Mesenchymal stem cell (in vitro differentiated cells and primary cell): ENCODE data around the gene DNTTIP2.
"Not testable (repeated sequence)": the region's sequence is repeated elsewhere in the genome, so short reads cannot be mapped to it uniquely, and the experiment has no call there.

Experiments used
- DNase-seq: peaks from one replicate; pipeline ENCODE4 v3.0.0-alpha.2; 2013
- H2AFZ ChIP-seq: one replicate; pipeline ENCODE4 v1.6.1; 2013; ENCODE audit warnings: low read depth, mild to moderate bottlenecking, control low read depth, inconsistent platforms, low read length, moderate library complexity
- H2AK5ac ChIP-seq: 2 replicates; pipeline ENCODE4 v1.6.1; 2013; ENCODE audit warnings: low read length, moderate library complexity, mild to moderate bottlenecking, inconsistent platforms; ENCODE audit not compliant: severe bottlenecking
- H2BK120ac ChIP-seq: one replicate; pipeline ENCODE4 v1.6.1; 2013; ENCODE audit warnings: low read depth, mild to moderate bottlenecking, inconsistent platforms, low read length, moderate library complexity
- H2BK12ac ChIP-seq, 2 experiments: one replicate each; pipeline ENCODE4 v1.6.1; 2013; ENCODE audit warnings: inconsistent platforms in 2 of 2, low read length in 2 of 2, mild to moderate bottlenecking in 2 of 2, moderate library complexity in 2 of 2, control low read depth in 1 of 2
- H2BK15ac ChIP-seq: one replicate; pipeline ENCODE4 v1.6.1; 2013; ENCODE audit warnings: mild to moderate bottlenecking, low read depth, inconsistent platforms; ENCODE audit not compliant: poor library complexity, severe bottlenecking
- H2BK5ac ChIP-seq: 2 replicates; pipeline ENCODE4 v1.6.1; 2013; ENCODE audit warnings: low read depth, mild to moderate bottlenecking, low read length, control low read depth, inconsistent platforms; ENCODE audit not compliant: poor library complexity, severe bottlenecking
- H3K14ac ChIP-seq, 2 experiments: one replicate each; pipeline ENCODE4 v1.6.1; 2013; ENCODE audit warnings: inconsistent platforms in 2 of 2, low read length in 2 of 2, control low read depth in 1 of 2, mild to moderate bottlenecking in 1 of 2, moderate library complexity in 1 of 2
- H3K18ac ChIP-seq, 2 experiments: one replicate each; pipeline ENCODE4 v1.6.1; 2013; ENCODE audit warnings: inconsistent platforms in 2 of 2, low read length in 2 of 2, control low read depth in 1 of 2, low read depth in 1 of 2, mild to moderate bottlenecking in 1 of 2
- H3K23ac ChIP-seq, 2 experiments: one replicate each; pipeline ENCODE4 v1.6.1; 2013; ENCODE audit warnings: inconsistent platforms in 2 of 2, low read length in 2 of 2, mild to moderate bottlenecking in 2 of 2, moderate library complexity in 2 of 2, control low read depth in 1 of 2
- H3K27ac ChIP-seq: 2 replicates; pipeline ENCODE4 v1.5.1; 2013; ENCODE audit warnings: mild to moderate bottlenecking, moderate library complexity, low read length, control low read depth, inconsistent platforms; ENCODE audit not compliant: poor library complexity, severe bottlenecking
- H3K27me3 ChIP-seq, 2 experiments: 2 replicates each; pipeline versions ENCODE4 v1.6.1 to v1.7.0; 2013; ENCODE audit warnings: low read length in 2 of 2, mild to moderate bottlenecking in 2 of 2, moderate library complexity in 2 of 2, control low read depth in 1 of 2, inconsistent platforms in 1 of 2; ENCODE audit not compliant: control insufficient read depth in 1 of 2, insufficient read depth in 1 of 2
- H3K36me3 ChIP-seq, 2 experiments: 2 replicates each; pipeline versions ENCODE4 v1.6.1 to v1.7.0; 2013; ENCODE audit warnings: low read length in 2 of 2, control low read depth in 1 of 2, inconsistent platforms in 1 of 2, low read depth in 1 of 2, mild to moderate bottlenecking in 1 of 2; ENCODE audit not compliant: insufficient read depth in 2 of 2, control insufficient read depth in 1 of 2
- H3K4ac ChIP-seq, 2 experiments: one replicate each; pipeline ENCODE4 v1.6.1; 2013; ENCODE audit warnings: inconsistent platforms in 2 of 2, low read length in 2 of 2, mild to moderate bottlenecking in 2 of 2, moderate library complexity in 2 of 2, control low read depth in 1 of 2, low read depth in 1 of 2
- H3K4me1 ChIP-seq: 2 replicates; pipeline ENCODE4 v1.6.1; 2013; ENCODE audit warnings: low read depth, low read length, control low read depth; ENCODE audit not compliant: control insufficient read depth, insufficient read depth
- H3K4me2 ChIP-seq: 2 replicates; pipeline ENCODE4 v1.6.1; 2013; ENCODE audit warnings: low read length, mild to moderate bottlenecking, inconsistent platforms; ENCODE audit not compliant: poor library complexity, severe bottlenecking
- H3K4me3 ChIP-seq, 2 experiments: 2 replicates each; pipeline versions ENCODE4 v1.5.1 to v1.7.0; 2013; ENCODE audit warnings: low read length in 2 of 2, mild to moderate bottlenecking in 2 of 2, control low read depth in 1 of 2, low read depth in 1 of 2; ENCODE audit not compliant: insufficient read depth in 1 of 2
- H3K79me1 ChIP-seq: replicated peaks from 2 replicates; pipeline ENCODE4 v1.6.1; 2013; ENCODE audit warnings: mild to moderate bottlenecking, control low read depth, low read length, inconsistent platforms; ENCODE audit not compliant: poor library complexity, severe bottlenecking
- H3K9ac ChIP-seq: 2 replicates; pipeline ENCODE4 v1.7.0; 2013; ENCODE audit warnings: mild to moderate bottlenecking, low read length, moderate library complexity
- H3K9me3 ChIP-seq: 2 replicates; pipeline ENCODE4 v1.7.0; 2013; ENCODE audit warnings: mild to moderate bottlenecking, low read length; ENCODE audit not compliant: control insufficient read depth
- H4K8ac ChIP-seq: one replicate; pipeline ENCODE4 v1.6.1; 2013; ENCODE audit warnings: inconsistent platforms, mild to moderate bottlenecking, low read length, moderate library complexity
- H4K91ac ChIP-seq: one replicate; pipeline ENCODE4 v1.6.1; 2013; ENCODE audit warnings: mild to moderate bottlenecking, low read length, inconsistent platforms
- WGBS: methylation state at CpG from one replicate; pipeline ENCODE4 v1.1.7; 2013; ENCODE audit warnings: mixed read lengths; 5-methylcytosine and 5-hydroxymethylcytosine counted together

The DNTTIP2 gene

GRCh38 chr1:93869653-93870052 lies 9.4 kb downstream of the DNTTIP2 start:
- H3K27me3 ChIP-seq: no peaks in the 10 kb centered on the region
- no peak for DNase-seq
- no peak overlapping the region for H2AK5ac ChIP-seq
- H3K4me1 ChIP-seq: no peaks in the 10 kb centered on the region
- H3K36me3 ChIP-seq: peaks cover 12 to 71% of the 10 kb centered on the region in 2 experiments
- H2AFZ ChIP-seq: no peak overlapping the region
- H3K9ac ChIP-seq: no peak overlapping the region
- H2BK5ac ChIP-seq: no peak overlapping the region
- H3K23ac ChIP-seq: no peak overlapping the region
- H3K27ac ChIP-seq: no peak overlapping the region
- H2BK120ac ChIP-seq: no peak overlapping the region
- no peak overlapping the region for H2BK15ac ChIP-seq
- no peak overlapping the region for H2BK12ac ChIP-seq
- H3K4me3 ChIP-seq: no peak overlapping the region
- no peak overlapping the region for H3K4me2 ChIP-seq
- no peak overlapping the region for H3K18ac ChIP-seq
- H4K8ac ChIP-seq: no peak overlapping the region
- H3K9me3 ChIP-seq: no peaks in the 10 kb centered on the region
- no peak overlapping the region for H3K14ac ChIP-seq
- H3K4ac ChIP-seq: no peak overlapping the region
- 92% methylated on average over 3 of the region's 5 CpGs for WGBS
- H4K91ac ChIP-seq: no peak overlapping the region
- peaks cover 14% of the 10 kb centered on the region for H3K79me1 ChIP-seq

- H4K8ac ChIP-seq, H2BK15ac ChIP-seq, H3K9me3 ChIP-seq, H3K27ac ChIP-seq, H3K4ac ChIP-seq, H3K4me1 ChIP-seq, H3K79me1 ChIP-seq, H3K14ac ChIP-seq, H3K18ac ChIP-seq, H3K4me2 ChIP-seq, H2BK12ac ChIP-seq, H3K4me3 ChIP-seq, H2AFZ ChIP-seq, H3K27me3 ChIP-seq, H2BK5ac ChIP-seq, H2AK5ac ChIP-seq, H4K91ac ChIP-seq, H3K9ac ChIP-seq, H2BK120ac ChIP-seq, DNase-seq, H3K23ac ChIP-seq: not testable (repeated sequence)
- WGBS: no CpG with 5 or more reads among the region's 1 CpG
- H3K36me3 ChIP-seq: peaks cover 9 to 59% of the 10 kb centered on the region in 2 experiments
Observed at GRCh38 chr1:93868492-93868891, 10.5 kb downstream of the DNTTIP2 start.

- Histone ChIP-seq H2BK15ac (no peak overlapping the region), H2AFZ (no peak overlapping the region), H2BK12ac (no peak overlapping the region), H4K8ac (no peak overlapping the region), H2BK120ac (no peak overlapping the region), H3K79me1 (no peaks in the 10 kb centered on the region), H3K27ac (no peak overlapping the region), H2BK5ac (no peak overlapping the region), H3K27me3 (peaks cover 0 to 2% of the 10 kb centered on the region in 2 experiments), H3K4ac (no peak overlapping the region), H2AK5ac (no peak overlapping the region), H3K4me3 (no peak overlapping the region), H3K9me3 (no peaks in the 10 kb centered on the region), H3K18ac (no peak overlapping the region), H3K14ac (no peak overlapping the region), H3K36me3 (peaks cover 4 to 27% of the 10 kb centered on the region in 2 experiments), H3K23ac (no peak overlapping the region), H3K4me1 (no peaks in the 10 kb centered on the region), H4K91ac (no peak overlapping the region), H3K9ac (no peak overlapping the region), H3K4me2 (no peak overlapping the region)
- DNase-seq: no peak
- 92% methylated on average over 4 of the region's 5 CpGs for WGBS
Observed at GRCh38 chr1:93865253-93865652, 13.8 kb downstream of the DNTTIP2 start.

GRCh38 chr1:93864175-93864574 lies 14.8 kb downstream of the DNTTIP2 start:
- H2BK15ac ChIP-seq: no peak overlapping the region
- H2AK5ac ChIP-seq: no peak overlapping the region
- H3K27me3 ChIP-seq: peaks cover 0 to 2% of the 10 kb centered on the region in 2 experiments
- H3K14ac ChIP-seq: no peak overlapping the region
- no peak overlapping the region for H3K18ac ChIP-seq
- H3K9me3 ChIP-seq: no peaks in the 10 kb centered on the region
- no peak overlapping the region for H4K91ac ChIP-seq
- peaks cover 4 to 16% of the 10 kb centered on the region in 2 experiments for H3K36me3 ChIP-seq
- no peak overlapping the region for H2AFZ ChIP-seq
- no peak overlapping the region for H3K4me3 ChIP-seq
- DNase-seq: no peak
- H3K4ac ChIP-seq: no peak overlapping the region
- H3K4me2 ChIP-seq: no peak overlapping the region
- no peak overlapping the region for H3K9ac ChIP-seq
- H3K4me1 ChIP-seq: no peaks in the 10 kb centered on the region
- WGBS: 79% methylated on average over 3 of the region's 3 CpGs
- no peak overlapping the region for H3K23ac ChIP-seq
- H2BK5ac ChIP-seq: no peak overlapping the region
- H3K27ac ChIP-seq: no peak overlapping the region
- no peaks in the 10 kb centered on the region for H3K79me1 ChIP-seq
- H2BK12ac ChIP-seq: no peak overlapping the region
- H4K8ac ChIP-seq: no peak overlapping the region
- H2BK120ac ChIP-seq: no peak overlapping the region
